Neuronal stem cell (in vitro differentiated cells): ENCODE measurements around the gene ACOXL.

Source experiments
- DNase-seq: peaks from one replicate; pipeline ENCODE4 v3.0.0-alpha.2; 2013; ENCODE audit warnings: low spot score
- H2AFZ ChIP-seq: one replicate; pipeline ENCODE4 v1.6.1; 2013; ENCODE audit warnings: mild to moderate bottlenecking, low read length, inconsistent platforms
- H2AK5ac ChIP-seq: 2 replicates; pipeline ENCODE4 v1.6.1; 2013; ENCODE audit warnings: low read depth, mild to moderate bottlenecking, inconsistent platforms, low read length, moderate library complexity, mixed read lengths
- H2BK120ac ChIP-seq: 2 replicates; pipeline ENCODE4 v1.6.1; 2013; ENCODE audit warnings: low read depth, mild to moderate bottlenecking, inconsistent platforms, low read length, moderate library complexity, mixed read lengths
- H2BK12ac ChIP-seq: one replicate; pipeline ENCODE4 v1.6.1; 2013; ENCODE audit warnings: low read length, inconsistent platforms
- H2BK15ac ChIP-seq: 2 replicates; pipeline ENCODE4 v1.6.1; 2013; ENCODE audit warnings: mild to moderate bottlenecking, low read length, inconsistent platforms, mixed read lengths
- H2BK5ac ChIP-seq: one replicate; pipeline ENCODE4 v1.6.1; 2013; ENCODE audit warnings: inconsistent platforms, mild to moderate bottlenecking, low read length, moderate library complexity
- H3K14ac ChIP-seq: one replicate; pipeline ENCODE4 v1.6.1; 2013; ENCODE audit warnings: low read length, inconsistent platforms
- H3K18ac ChIP-seq: 2 replicates; pipeline ENCODE4 v1.6.1; 2013; ENCODE audit warnings: low read length, inconsistent platforms
- H3K23ac ChIP-seq: 2 replicates; pipeline ENCODE4 v1.6.1; 2013; ENCODE audit warnings: low read depth, mild to moderate bottlenecking, mixed read lengths, low read length, inconsistent platforms; ENCODE audit not compliant: poor library complexity
- H3K27ac ChIP-seq: replicated peaks from 3 replicates; pipeline ENCODE4 v1.5.1; 2013; ENCODE audit warnings: low read length, inconsistent platforms
- H3K27me3 ChIP-seq, 3 experiments: 2 replicates each; pipeline ENCODE4 v1.6.1; 2013; ENCODE audit warnings: low read length in 3 of 3, mild to moderate bottlenecking in 2 of 3, inconsistent platforms in 1 of 3, low read depth in 1 of 3, mixed read lengths in 1 of 3, moderate library complexity in 1 of 3; ENCODE audit not compliant: control insufficient read depth in 3 of 3, insufficient read depth in 3 of 3
- H3K36me3 ChIP-seq, 2 donors: replicated peaks in 1 of 2; 2 replicates each; pipeline ENCODE4 v1.6.1; 2013; ENCODE audit warnings: low read length in 2 of 2; ENCODE audit not compliant: control insufficient read depth in 2 of 2, insufficient read depth in 2 of 2
- H3K4ac ChIP-seq: 2 replicates; pipeline ENCODE4 v1.6.1; 2013; ENCODE audit warnings: inconsistent platforms, mild to moderate bottlenecking, low read length, moderate library complexity
- H3K4me1 ChIP-seq, 2 donors: 1 replicate in 1 of 2; 2 replicates in 1 of 2; pipeline ENCODE4 v1.6.1; 2013; ENCODE audit warnings: low read length in 2 of 2, low read depth in 1 of 2; ENCODE audit not compliant: control insufficient read depth in 2 of 2, insufficient read depth in 1 of 2
- H3K4me2 ChIP-seq: one replicate; pipeline ENCODE4 v1.6.1; 2013; ENCODE audit warnings: mild to moderate bottlenecking, low read length, inconsistent platforms; ENCODE audit not compliant: insufficient read depth, poor library complexity, severe bottlenecking
- H3K4me3 ChIP-seq, 2 donors: 2 replicates each; pipeline ENCODE4 v1.5.1; 2013; ENCODE audit warnings: low read length in 2 of 2, mild to moderate bottlenecking in 2 of 2, inconsistent platforms in 1 of 2, moderate library complexity in 1 of 2
- H3K79me1 ChIP-seq: one replicate; pipeline ENCODE4 v1.6.1; 2013; ENCODE audit warnings: low read depth, mild to moderate bottlenecking, inconsistent platforms, low read length, moderate library complexity
- H3K9ac ChIP-seq: one replicate; pipeline ENCODE4 v1.6.1; 2013; ENCODE audit warnings: mild to moderate bottlenecking, low read depth, low read length, inconsistent platforms; ENCODE audit not compliant: poor library complexity
- H3K9me3 ChIP-seq, 2 donors: replicated peaks in 1 of 2; 2 replicates each; pipeline versions ENCODE3 to v1.6.1; 2013; ENCODE audit warnings: low read length in 2 of 2, mild to moderate bottlenecking in 2 of 2, inconsistent platforms in 1 of 2, low read depth in 1 of 2, mixed read lengths in 1 of 2, moderate library complexity in 1 of 2; ENCODE audit not compliant: control insufficient read depth in 2 of 2, insufficient read depth in 1 of 2
- H4K8ac ChIP-seq: one replicate; pipeline ENCODE4 v1.6.1; 2013; ENCODE audit warnings: low read depth, mild to moderate bottlenecking, inconsistent platforms, low read length, moderate library complexity
- H4K91ac ChIP-seq: one replicate; pipeline ENCODE4 v1.6.1; 2013; ENCODE audit warnings: low read length, low read depth, mild to moderate bottlenecking, inconsistent platforms; ENCODE audit not compliant: poor library complexity
- WGBS, 2 donors: extraction: QIAGEN DNeasy Blood & Tissue Kit; methylation state at CpG; one replicate each; pipeline ENCODE4 v1.1.7; 2013; ENCODE audit warnings: missing lambda C conversion rate in 2 of 2, mixed read lengths in 1 of 2; ENCODE audit not compliant: insufficient read length in 2 of 2, insufficient replicate concordance in 1 of 2; ENCODE audit errors: extremely low coverage in 2 of 2; 5-methylcytosine and 5-hydroxymethylcytosine counted together

ACOXL gene

DNA sequence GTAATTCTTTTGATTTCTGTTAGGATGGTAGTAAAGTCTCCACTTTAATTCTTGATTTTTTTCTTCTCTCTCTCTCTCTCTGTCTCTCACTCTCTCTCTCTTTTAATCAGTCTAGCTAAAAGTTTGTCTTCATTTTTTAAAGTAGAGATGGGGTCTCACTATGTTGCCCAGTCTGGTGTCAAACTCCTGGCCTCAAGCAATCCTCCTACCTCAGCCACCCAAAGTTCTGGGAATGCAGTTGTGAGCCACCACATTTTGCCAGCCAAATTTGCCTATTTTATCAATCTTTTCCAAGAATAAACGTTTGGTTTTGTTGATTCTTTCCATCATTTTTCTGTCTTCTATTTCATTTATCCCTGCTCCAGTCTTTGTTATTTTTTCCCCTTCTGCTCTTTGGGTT, 23.9 kb upstream of the ACOXL start:
- no peak overlapping the region for H2BK15ac ChIP-seq
- H2AK5ac ChIP-seq = no peak overlapping the region
- no peak overlapping the region for H3K27ac ChIP-seq

DNA sequence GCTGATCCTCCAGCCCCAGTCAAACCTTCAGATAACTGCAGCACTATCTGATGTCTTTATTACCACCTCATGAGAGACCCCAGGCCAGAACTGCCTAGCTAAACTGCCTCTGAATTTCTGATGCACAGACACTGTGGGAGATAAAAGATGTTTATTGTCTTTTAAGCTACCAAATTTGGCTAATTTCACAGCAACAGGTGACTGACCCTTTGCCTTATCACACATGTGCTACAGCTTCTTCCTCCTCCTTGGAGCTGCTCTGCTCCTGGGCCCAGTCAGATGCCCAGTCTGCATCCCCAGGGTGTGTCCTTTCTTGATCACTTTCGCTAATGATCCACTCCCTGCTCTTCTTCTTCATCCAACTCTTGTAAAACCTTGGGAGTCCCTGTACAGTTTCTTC, 19.6 kb upstream of the ACOXL start:
- WGBS, 2 donors = no CpG with 5 or more reads among the region's 1 CpG
- H3K14ac ChIP-seq = no peak overlapping the region
- H3K4me2 ChIP-seq = no peak overlapping the region
- H3K23ac ChIP-seq = no peak overlapping the region
- H3K4me3 ChIP-seq = no peak overlapping the region
- H3K18ac ChIP-seq = no peak overlapping the region
- H2BK15ac ChIP-seq = no peak overlapping the region
- no peak overlapping the region for H2BK5ac ChIP-seq
- H3K9ac ChIP-seq = no peak overlapping the region
- no peaks in the 10 kb centered on the region for H3K36me3 ChIP-seq
- no peak overlapping the region for H4K91ac ChIP-seq
- H3K27ac ChIP-seq = no peak overlapping the region
- no peak overlapping the region for H2AK5ac ChIP-seq
- no peaks in the 10 kb centered on the region for H3K4me1 ChIP-seq
- H3K79me1 ChIP-seq = no peaks in the 10 kb centered on the region
- no peak for DNase-seq
- H3K27me3 ChIP-seq = peaks cover 0 to 57% (median 0%) of the 10 kb centered on the region in 3 experiments
- H2AFZ ChIP-seq = no peak overlapping the region
- H2BK120ac ChIP-seq = no peak overlapping the region
- no peak overlapping the region for H4K8ac ChIP-seq
- H2BK12ac ChIP-seq = no peak overlapping the region
- no peaks in the 10 kb centered on the region for H3K9me3 ChIP-seq
- H3K4ac ChIP-seq = no peak overlapping the region

More for the DNA sequence above, 23.9 kb upstream of the ACOXL start:
- Histone ChIP-seq H2BK5ac (no peak overlapping the region), H3K14ac (no peak overlapping the region), H3K4ac (no peak overlapping the region), H3K27me3 (peaks cover 0 to 28% (median 0%) of the 10 kb centered on the region in 3 experiments), H3K4me1 (no peaks in the 10 kb centered on the region), H3K9ac (no peak overlapping the region), H2BK12ac (no peak overlapping the region), H4K91ac (no peak overlapping the region), H4K8ac (no peak overlapping the region), H3K23ac (no peak overlapping the region), H3K4me2 (no peak overlapping the region), H2BK120ac (no peak overlapping the region), H3K36me3 (no peaks in the 10 kb centered on the region), H3K9me3 (no peaks in the 10 kb centered on the region), H3K18ac (no peak overlapping the region), H3K4me3 (no peak overlapping the region), H2AFZ (no peak overlapping the region), H3K79me1 (no peaks in the 10 kb centered on the region)
- whole genome bisulfite sequencing, 2 donors = no CpG with 5 or more reads among the region's 1 CpG
- DNase-seq = no peak

DNA sequence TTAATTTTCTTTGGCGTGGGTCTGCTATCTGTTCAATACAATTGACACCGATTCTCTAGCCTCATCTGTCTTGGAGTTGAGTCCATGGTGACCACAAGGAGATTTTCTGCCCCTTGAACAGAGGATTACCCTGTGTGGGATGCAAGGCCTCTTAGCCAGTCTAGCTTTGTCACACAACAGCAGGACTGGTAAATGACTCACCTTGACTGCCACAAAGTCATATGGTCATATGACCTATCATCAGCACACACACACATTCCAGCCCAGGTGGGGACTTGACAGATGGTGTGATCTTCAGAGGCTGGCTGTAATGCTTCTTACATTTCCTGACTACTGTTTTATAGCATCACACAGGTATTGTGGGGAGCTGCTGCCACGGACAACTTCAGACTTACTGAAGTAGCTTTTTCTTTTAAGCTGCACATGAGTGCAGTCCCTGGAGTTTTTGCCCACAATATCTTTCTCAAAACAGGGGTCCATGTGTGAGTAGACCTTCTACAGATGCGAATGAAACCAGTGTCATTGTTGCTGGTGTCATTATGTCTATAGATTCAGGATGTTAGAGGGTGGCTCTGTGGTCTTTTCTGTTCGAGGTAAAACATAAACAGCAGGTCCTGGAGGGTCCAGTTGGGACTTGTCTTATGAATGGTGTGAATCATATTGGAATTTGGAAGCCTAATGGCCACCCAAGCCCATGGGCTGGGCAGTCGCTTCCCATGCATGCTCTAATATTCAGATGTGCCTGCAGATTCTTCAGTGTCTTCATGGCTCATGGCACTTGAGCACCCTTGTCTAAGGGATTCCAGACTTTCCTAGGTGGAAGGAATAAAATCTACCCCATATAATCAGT, 18.6 kb upstream of the ACOXL start:
- no peak overlapping the region for H2BK15ac ChIP-seq
- no peak overlapping the region for H2BK12ac ChIP-seq
- no peak overlapping the region for H3K14ac ChIP-seq
- no peaks in the 10 kb centered on the region for H3K4me1 ChIP-seq
- no peak overlapping the region for H3K4me2 ChIP-seq
- H2AFZ ChIP-seq = no peak overlapping the region
- H3K79me1 ChIP-seq = no peaks in the 10 kb centered on the region
- H3K27me3 ChIP-seq = peaks cover 0 to 67% (median 0%) of the 10 kb centered on the region in 3 experiments
- DNase-seq = no peak
- no peak overlapping the region for H3K4ac ChIP-seq
- WGBS, 2 donors = no CpG with 5 or more reads among the region's 6 CpGs
- no peak overlapping the region for H3K4me3 ChIP-seq
- no peak overlapping the region for H3K23ac ChIP-seq
- H3K18ac ChIP-seq = no peak overlapping the region
- no peak overlapping the region for H4K8ac ChIP-seq
- H2BK120ac ChIP-seq = no peak overlapping the region
- no peaks in the 10 kb centered on the region for H3K9me3 ChIP-seq
- H4K91ac ChIP-seq = no peak overlapping the region
- no peaks in the 10 kb centered on the region for H3K36me3 ChIP-seq
- no peak overlapping the region for H2BK5ac ChIP-seq
- no peak overlapping the region for H3K9ac ChIP-seq
- H3K27ac ChIP-seq = no peak overlapping the region
- no peak overlapping the region for H2AK5ac ChIP-seq

DNA sequence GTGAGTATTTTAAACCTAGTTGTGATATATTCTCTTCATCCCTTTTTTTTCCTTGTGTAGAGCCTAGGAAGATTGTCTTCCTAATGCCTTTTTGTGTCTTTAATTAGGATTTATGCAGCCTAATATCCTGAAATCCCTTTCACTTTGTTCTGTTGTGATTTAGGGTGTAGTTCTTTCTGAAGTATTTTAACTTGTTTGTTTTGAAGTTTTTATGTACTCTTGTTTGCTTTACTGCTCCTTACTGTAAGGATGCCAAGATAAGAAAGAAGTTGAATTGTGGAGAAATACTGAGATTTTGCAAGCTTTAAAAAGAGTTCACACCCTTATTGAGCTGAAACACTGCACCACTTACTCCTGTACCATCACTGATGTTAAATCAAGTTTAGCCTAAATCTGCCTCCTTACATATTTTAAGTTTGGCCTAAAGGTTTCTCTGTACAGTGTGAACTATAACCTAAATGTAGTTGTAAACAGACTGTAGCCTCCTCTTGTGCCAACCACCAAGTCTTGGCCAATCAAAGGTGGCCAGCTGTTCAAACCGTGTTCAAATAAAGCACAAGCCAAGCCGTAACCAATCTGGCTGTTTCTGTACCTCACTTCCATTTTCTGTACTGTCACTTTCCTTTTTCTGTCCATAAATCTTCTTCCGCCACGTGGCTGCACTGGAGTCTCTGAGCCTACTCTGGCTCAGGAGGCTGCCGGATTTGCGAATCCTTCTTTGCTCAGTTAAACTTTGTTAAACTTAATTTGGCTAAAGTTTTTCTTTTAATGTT, 17.7 kb upstream of the ACOXL start:
- H3K27me3 ChIP-seq = peaks cover 0 to 67% (median 0%) of the 10 kb centered on the region in 3 experiments
- H3K4me3 ChIP-seq = no peak overlapping the region
- H4K91ac ChIP-seq = no peak overlapping the region
- H3K4ac ChIP-seq = no peak overlapping the region
- no peak overlapping the region for H3K4me2 ChIP-seq
- no peak overlapping the region for H2BK12ac ChIP-seq
- H3K4me1 ChIP-seq = no peaks in the 10 kb centered on the region
- H3K9me3 ChIP-seq = no peaks in the 10 kb centered on the region
- H3K23ac ChIP-seq = no peak overlapping the region
- H3K79me1 ChIP-seq = no peaks in the 10 kb centered on the region
- H2BK120ac ChIP-seq = no peak overlapping the region
- no peak overlapping the region for H4K8ac ChIP-seq
- H3K9ac ChIP-seq = no peak overlapping the region
- DNase-seq = no peak
- no peak overlapping the region for H2BK5ac ChIP-seq
- no peak overlapping the region for H3K18ac ChIP-seq
- no peak overlapping the region for H3K27ac ChIP-seq
- no peaks in the 10 kb centered on the region for H3K36me3 ChIP-seq
- H2AFZ ChIP-seq = no peak overlapping the region
- H2BK15ac ChIP-seq = no peak overlapping the region
- H2AK5ac ChIP-seq = no peak overlapping the region
- H3K14ac ChIP-seq = no peak overlapping the region
- WGBS, 2 donors = no CpG with 5 or more reads among the region's 6 CpGs
